Mesendoderm (in vitro differentiated cells): ENCODE data around the gene GLIS1.
A peak's percentile ranks its signal among the peaks of the same experiment; 100 is the strongest.

Source experiments
- DNase-seq: peaks from one replicate; pipeline ENCODE4 v3.0.0; 2013
- H2AK5ac ChIP-seq: 2 replicates; pipeline ENCODE4 v1.6.1; 2013; ENCODE audit warnings: low read length, inconsistent platforms
- H2BK120ac ChIP-seq: 2 replicates; pipeline ENCODE4 v1.6.1; 2013; ENCODE audit warnings: low read depth, mild to moderate bottlenecking, low read length, moderate library complexity, mixed read lengths
- H2BK15ac ChIP-seq: replicated peaks from 2 replicates; pipeline ENCODE4 v1.6.1; 2013; ENCODE audit warnings: low read depth, mild to moderate bottlenecking, moderate library complexity
- H2BK5ac ChIP-seq: 2 replicates; pipeline ENCODE4 v1.6.1; 2013; ENCODE audit warnings: low read length, inconsistent platforms
- H3K18ac ChIP-seq: 2 replicates; pipeline ENCODE4 v1.6.1; 2013; ENCODE audit warnings: mild to moderate bottlenecking, low read length, mixed read lengths
- H3K23ac ChIP-seq: one replicate; pipeline ENCODE4 v1.6.1; 2013; ENCODE audit warnings: low read length
- H3K27ac ChIP-seq: 2 replicates; pipeline ENCODE4 v1.5.1; 2013; ENCODE audit warnings: low read depth, mild to moderate bottlenecking, inconsistent platforms, low read length, moderate library complexity
- H3K27me3 ChIP-seq: 2 replicates; pipeline ENCODE4 v1.6.1; 2013; ENCODE audit warnings: low read length, control low read depth, mild to moderate bottlenecking, inconsistent platforms; ENCODE audit not compliant: insufficient read depth, poor library complexity
- H3K36me3 ChIP-seq: 2 replicates; pipeline ENCODE4 v1.6.1; 2013; ENCODE audit warnings: low read length, inconsistent platforms; ENCODE audit not compliant: control insufficient read depth, insufficient read depth
- H3K4ac ChIP-seq: one replicate; pipeline ENCODE4 v1.6.1; 2013; ENCODE audit warnings: low read depth, mild to moderate bottlenecking, low read length, moderate library complexity
- H3K4me1 ChIP-seq: 2 replicates; pipeline ENCODE4 v1.6.1; 2013; ENCODE audit warnings: low read depth, low read length, inconsistent platforms; ENCODE audit not compliant: control insufficient read depth
- H3K4me2 ChIP-seq: 2 replicates; pipeline ENCODE4 v1.6.1; 2013; ENCODE audit warnings: low read length
- H3K4me3 ChIP-seq: 2 replicates; pipeline ENCODE4 v1.5.1; 2013; ENCODE audit warnings: mild to moderate bottlenecking, low read length
- H3K56ac ChIP-seq: one replicate; pipeline ENCODE4 v1.6.1; 2013; ENCODE audit warnings: low read length
- H3K79me1 ChIP-seq: 2 replicates; pipeline ENCODE4 v1.6.1; 2013; ENCODE audit warnings: low read length, inconsistent platforms
- H3K79me2 ChIP-seq: 2 replicates; pipeline ENCODE4 v1.6.1; 2013; ENCODE audit warnings: mild to moderate bottlenecking, low read length; ENCODE audit not compliant: control insufficient read depth, insufficient read depth
- H3K9ac ChIP-seq: 2 replicates; pipeline ENCODE4 v1.6.1; 2013; ENCODE audit warnings: low read length, inconsistent platforms
- H4K5ac ChIP-seq: one replicate; pipeline ENCODE4 v1.6.1; 2013; ENCODE audit warnings: low read length
- H4K8ac ChIP-seq: one replicate; pipeline ENCODE4 v1.6.1; 2013; ENCODE audit warnings: low read depth, mild to moderate bottlenecking, control low read depth, low read length, moderate library complexity
- WGBS: extraction: QIAGEN DNeasy Blood & Tissue Kit; methylation state at CpG from one replicate; pipeline ENCODE4 v1.1.7; 2013; ENCODE audit warnings: low lambda C conversion rate, missing lambda C conversion rate; ENCODE audit not compliant: insufficient coverage; ENCODE audit errors: extremely low coverage; 5-methylcytosine and 5-hydroxymethylcytosine counted together

GLIS1 gene

DNA sequence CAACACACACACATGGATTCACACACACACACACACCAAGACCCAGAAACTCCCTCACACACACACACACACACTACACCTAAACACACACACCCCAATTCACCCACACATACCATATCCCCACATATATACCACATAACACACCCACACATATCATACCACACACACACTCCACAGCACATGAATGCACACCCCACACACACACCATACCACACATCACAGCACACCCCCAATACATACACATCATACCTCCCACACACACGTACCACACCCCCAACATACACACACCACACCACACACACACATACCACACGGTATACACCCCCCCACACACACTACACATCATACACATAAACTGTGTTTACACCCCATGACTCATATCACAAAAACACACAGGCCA, 199.7 kb downstream of the GLIS1 start:
- no peak for DNase-seq
- H4K8ac ChIP-seq = no peak overlapping the region
- H3K36me3 ChIP-seq = no peaks in the 10 kb centered on the region
- H2BK5ac ChIP-seq = no peak overlapping the region
- no peak overlapping the region for H2BK15ac ChIP-seq
- no peaks in the 10 kb centered on the region for H3K79me1 ChIP-seq
- 100% methylated on average over 2 of the region's 2 CpGs for WGBS
- H2BK120ac ChIP-seq = no peak overlapping the region
- H3K79me2 ChIP-seq = no peaks in the 10 kb centered on the region
- H4K5ac ChIP-seq = no peak overlapping the region
- no peak overlapping the region for H3K9ac ChIP-seq
- H2AK5ac ChIP-seq = no peak overlapping the region
- H3K4me1 ChIP-seq = no peaks in the 10 kb centered on the region
- H3K4me2 ChIP-seq = no peak overlapping the region
- H3K27me3 ChIP-seq = no peaks in the 10 kb centered on the region
- H3K4me3 ChIP-seq = no peak overlapping the region
- no peak overlapping the region for H3K27ac ChIP-seq
- no peak overlapping the region for H3K18ac ChIP-seq
- H3K4ac ChIP-seq = no peak overlapping the region
- no peak overlapping the region for H3K56ac ChIP-seq
- no peak overlapping the region for H3K23ac ChIP-seq

GRCh38 chr1:53536606-53537005, 202.4 kb downstream of the GLIS1 start:
- Histone ChIP-seq H3K36me3 (no peaks in the 10 kb centered on the region), H3K79me2 (no peaks in the 10 kb centered on the region), H2AK5ac (no peak overlapping the region), H3K4me1 (no peaks in the 10 kb centered on the region), H2BK120ac (no peak overlapping the region), H3K4ac (no peak overlapping the region), H4K8ac (no peak overlapping the region), H2BK15ac (no peak overlapping the region), H4K5ac (no peak overlapping the region), H3K79me1 (no peaks in the 10 kb centered on the region), H3K56ac (no peak overlapping the region), H3K27ac (no peak overlapping the region), H3K4me2 (no peak overlapping the region), H3K27me3 (no peaks in the 10 kb centered on the region), H3K18ac (no peak overlapping the region), H3K23ac (no peak overlapping the region), H3K4me3 (no peak overlapping the region), H2BK5ac (no peak overlapping the region), H3K9ac (no peak overlapping the region)
- WGBS = no CpG with 5 or more reads among the region's 6 CpGs
- no peak for DNase-seq

GRCh38 chr1:53535846-53536245, 203.1 kb downstream of the GLIS1 start:
- H3K4me2 ChIP-seq = no peak overlapping the region
- no peak overlapping the region for H4K5ac ChIP-seq
- no peak overlapping the region for H2AK5ac ChIP-seq
- no peak overlapping the region for H2BK5ac ChIP-seq
- no peaks in the 10 kb centered on the region for H3K27me3 ChIP-seq
- no peak overlapping the region for H3K18ac ChIP-seq
- H2BK120ac ChIP-seq = no peak overlapping the region
- no peak overlapping the region for H4K8ac ChIP-seq
- H3K4me3 ChIP-seq = no peak overlapping the region
- H3K23ac ChIP-seq = no peak overlapping the region
- H3K4me1 ChIP-seq = no peaks in the 10 kb centered on the region
- DNase-seq = no peak
- no peak overlapping the region for H3K27ac ChIP-seq
- H3K79me2 ChIP-seq = no peaks in the 10 kb centered on the region
- no peak overlapping the region for H3K4ac ChIP-seq
- H2BK15ac ChIP-seq = no peak overlapping the region
- no CpG with 5 or more reads among the region's 7 CpGs for WGBS
- H3K9ac ChIP-seq = no peak overlapping the region
- no peaks in the 10 kb centered on the region for H3K79me1 ChIP-seq
- no peak overlapping the region for H3K56ac ChIP-seq
- no peaks in the 10 kb centered on the region for H3K36me3 ChIP-seq

GRCh38 chr1:53535226-53535625, 203.7 kb downstream of the GLIS1 start:
- H3K4me2 ChIP-seq = no peak overlapping the region
- no peaks in the 10 kb centered on the region for H3K79me2 ChIP-seq
- H3K56ac ChIP-seq = no peak overlapping the region
- no peak overlapping the region for H2BK5ac ChIP-seq
- no peak overlapping the region for H4K8ac ChIP-seq
- no peak overlapping the region for H3K4me3 ChIP-seq
- H3K4me1 ChIP-seq = no peaks in the 10 kb centered on the region
- H2BK15ac ChIP-seq = no peak overlapping the region
- H4K5ac ChIP-seq = no peak overlapping the region
- H3K9ac ChIP-seq = no peak overlapping the region
- H2AK5ac ChIP-seq = no peak overlapping the region
- no peak overlapping the region for H3K27ac ChIP-seq
- H3K23ac ChIP-seq = no peak overlapping the region
- no peaks in the 10 kb centered on the region for H3K36me3 ChIP-seq
- H3K18ac ChIP-seq = no peak overlapping the region
- H3K79me1 ChIP-seq = no peaks in the 10 kb centered on the region
- WGBS = no CpG with 5 or more reads among the region's 5 CpGs
- no peaks in the 10 kb centered on the region for H3K27me3 ChIP-seq
- H2BK120ac ChIP-seq = no peak overlapping the region
- H3K4ac ChIP-seq = no peak overlapping the region
- no peak for DNase-seq

DNA sequence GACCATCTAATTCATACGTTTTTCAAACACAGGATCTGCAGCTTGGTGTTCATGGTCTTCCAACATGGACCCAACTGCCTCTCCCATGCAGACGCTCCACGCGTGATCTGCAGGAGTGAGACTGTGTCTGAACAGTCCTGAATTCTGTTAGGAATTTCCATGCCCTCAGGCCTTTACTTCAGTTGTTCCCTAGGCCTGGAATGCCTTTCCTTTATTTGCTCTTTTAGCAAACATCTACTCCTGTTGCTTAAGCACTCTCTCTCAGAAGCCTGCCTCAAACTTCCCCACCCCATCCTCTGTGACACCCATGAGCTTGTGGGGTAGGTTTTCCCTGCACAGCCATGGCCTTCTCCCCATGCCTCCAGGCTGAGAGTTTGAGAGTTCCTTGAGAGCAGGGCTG, 206.1 kb downstream of the GLIS1 start:
- H3K9ac ChIP-seq = no peak overlapping the region
- H3K23ac ChIP-seq = no peak overlapping the region
- no peak overlapping the region for H3K4me2 ChIP-seq
- no peaks in the 10 kb centered on the region for H3K27me3 ChIP-seq
- no peak overlapping the region for H2BK120ac ChIP-seq
- H2BK5ac ChIP-seq = no peak overlapping the region
- no peaks in the 10 kb centered on the region for H3K79me1 ChIP-seq
- WGBS = no CpG with 5 or more reads among the region's 4 CpGs
- H3K79me2 ChIP-seq = no peaks in the 10 kb centered on the region
- H2BK15ac ChIP-seq = no peak overlapping the region
- no peaks in the 10 kb centered on the region for H3K36me3 ChIP-seq
- no peak overlapping the region for H3K18ac ChIP-seq
- H3K27ac ChIP-seq = no peak overlapping the region
- H3K56ac ChIP-seq = no peak overlapping the region
- no peak overlapping the region for H4K5ac ChIP-seq
- H3K4me1 ChIP-seq = no peaks in the 10 kb centered on the region
- peak; percentile 24 for DNase-seq
- H3K4ac ChIP-seq = no peak overlapping the region
- H3K4me3 ChIP-seq = no peak overlapping the region
- no peak overlapping the region for H2AK5ac ChIP-seq
- no peak overlapping the region for H4K8ac ChIP-seq

GRCh38 chr1:53532377-53532776, 206.6 kb downstream of the GLIS1 start:
- Histone ChIP-seq H3K79me1 (no peaks in the 10 kb centered on the region), H3K56ac (no peak overlapping the region), H3K4me1 (no peaks in the 10 kb centered on the region), H2BK120ac (no peak overlapping the region), H3K23ac (no peak overlapping the region), H3K4me2 (no peak overlapping the region), H3K27ac (no peak overlapping the region), H4K8ac (no peak overlapping the region), H3K27me3 (no peaks in the 10 kb centered on the region), H4K5ac (no peak overlapping the region), H2BK15ac (no peak overlapping the region), H3K79me2 (no peaks in the 10 kb centered on the region), H3K4me3 (no peak overlapping the region), H2AK5ac (no peak overlapping the region), H3K18ac (no peak overlapping the region), H2BK5ac (no peak overlapping the region), H3K36me3 (no peaks in the 10 kb centered on the region), H3K4ac (no peak overlapping the region), H3K9ac (no peak overlapping the region)
- DNase-seq = no peak
- no CpG with 5 or more reads among the region's 9 CpGs for WGBS
